ENCODE data around the gene PALLD.

Gene PALLD

DNA sequence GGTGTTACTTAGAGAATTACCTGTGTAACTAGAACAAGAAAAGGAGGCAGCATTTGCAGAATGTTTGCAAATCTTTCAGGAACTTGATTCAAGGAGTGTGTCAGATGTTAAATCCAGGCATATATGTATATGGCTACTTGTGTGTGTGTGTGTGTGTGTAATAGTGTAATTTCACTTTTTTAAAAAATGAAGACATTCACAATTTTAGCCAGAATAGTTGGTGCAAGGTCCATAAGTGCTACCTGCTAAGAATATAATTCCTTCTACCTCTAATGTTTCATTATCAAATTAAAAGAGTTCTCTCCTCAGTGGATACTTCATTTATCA lies 158.0 kb downstream of the PALLD start:
- no peaks in the 10 kb centered on the region for H3K27me3 Mint-ChIP-seq (ENCODE audit: low read depth)
- H3K4me1 Mint-ChIP-seq: peaks cover 88% of the 10 kb centered on the region
- peak overlapping the region; percentile 46 to 88 (median 70) for H3K27ac Mint-ChIP-seq
- no peaks in the 10 kb centered on the region for H3K9me3 Mint-ChIP-seq
- TF ChIP-seq, protein P1, sequence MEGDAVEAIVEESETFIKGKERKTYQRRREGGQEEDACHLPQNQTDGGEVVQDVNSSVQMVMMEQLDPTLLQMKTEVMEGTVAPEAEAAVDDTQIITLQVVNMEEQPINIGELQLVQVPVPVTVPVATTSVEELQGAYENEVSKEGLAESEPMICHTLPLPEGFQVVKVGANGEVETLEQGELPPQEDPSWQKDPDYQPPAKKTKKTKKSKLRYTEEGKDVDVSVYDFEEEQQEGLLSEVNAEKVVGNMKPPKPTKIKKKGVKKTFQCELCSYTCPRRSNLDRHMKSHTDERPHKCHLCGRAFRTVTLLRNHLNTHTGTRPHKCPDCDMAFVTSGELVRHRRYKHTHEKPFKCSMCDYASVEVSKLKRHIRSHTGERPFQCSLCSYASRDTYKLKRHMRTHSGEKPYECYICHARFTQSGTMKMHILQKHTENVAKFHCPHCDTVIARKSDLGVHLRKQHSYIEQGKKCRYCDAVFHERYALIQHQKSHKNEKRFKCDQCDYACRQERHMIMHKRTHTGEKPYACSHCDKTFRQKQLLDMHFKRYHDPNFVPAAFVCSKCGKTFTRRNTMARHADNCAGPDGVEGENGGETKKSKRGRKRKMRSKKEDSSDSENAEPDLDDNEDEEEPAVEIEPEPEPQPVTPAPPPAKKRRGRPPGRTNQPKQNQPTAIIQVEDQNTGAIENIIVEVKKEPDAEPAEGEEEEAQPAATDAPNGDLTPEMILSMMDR (IDR thresholded peaks at IDR 0.05; ENCODE audit: unreplicated experiment in 3 of 3): no peak
- H3K4me3 Mint-ChIP-seq: peak overlapping the region in 1 of 3 experiments; percentile 26
- H3K36me3 Mint-ChIP-seq (ENCODE audit: low read depth): peaks cover 5% of the 10 kb centered on the region

DNA sequence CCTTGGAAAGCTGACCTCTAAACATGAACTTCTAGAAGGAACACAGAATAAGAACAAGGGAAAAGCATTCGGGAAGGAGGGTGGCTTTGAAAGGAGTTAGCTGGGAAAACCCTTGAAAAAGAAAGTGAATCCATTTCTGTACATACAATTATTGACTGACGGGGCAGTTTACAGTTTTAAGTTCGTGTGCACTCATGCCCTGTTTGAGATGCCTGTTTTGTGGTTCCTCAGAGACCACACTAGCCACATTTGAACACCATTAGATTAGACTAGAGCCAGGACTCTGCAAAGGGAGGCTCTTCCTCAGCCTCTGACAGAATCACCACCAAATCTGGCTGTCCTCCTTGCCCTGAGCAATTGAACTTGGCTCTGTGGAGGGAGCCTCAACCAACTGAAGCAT lies 158.3 kb downstream of the PALLD start:
- no peaks in the 10 kb centered on the region for H3K27me3 Mint-ChIP-seq (ENCODE audit: low read depth)
- TF ChIP-seq, protein P1 (IDR thresholded peaks at IDR 0.05; ENCODE audit: unreplicated experiment in 3 of 3): no peak
- H3K9me3 Mint-ChIP-seq: no peaks in the 10 kb centered on the region
- peak overlapping the region in 1 of 3 experiments; percentile 26 for H3K4me3 Mint-ChIP-seq
- peak overlapping the region; percentile 46 to 88 (median 70) for H3K27ac Mint-ChIP-seq
- peaks cover 91% of the 10 kb centered on the region for H3K4me1 Mint-ChIP-seq
- H3K36me3 Mint-ChIP-seq (ENCODE audit: low read depth): peaks cover 5% of the 10 kb centered on the region

DNA sequence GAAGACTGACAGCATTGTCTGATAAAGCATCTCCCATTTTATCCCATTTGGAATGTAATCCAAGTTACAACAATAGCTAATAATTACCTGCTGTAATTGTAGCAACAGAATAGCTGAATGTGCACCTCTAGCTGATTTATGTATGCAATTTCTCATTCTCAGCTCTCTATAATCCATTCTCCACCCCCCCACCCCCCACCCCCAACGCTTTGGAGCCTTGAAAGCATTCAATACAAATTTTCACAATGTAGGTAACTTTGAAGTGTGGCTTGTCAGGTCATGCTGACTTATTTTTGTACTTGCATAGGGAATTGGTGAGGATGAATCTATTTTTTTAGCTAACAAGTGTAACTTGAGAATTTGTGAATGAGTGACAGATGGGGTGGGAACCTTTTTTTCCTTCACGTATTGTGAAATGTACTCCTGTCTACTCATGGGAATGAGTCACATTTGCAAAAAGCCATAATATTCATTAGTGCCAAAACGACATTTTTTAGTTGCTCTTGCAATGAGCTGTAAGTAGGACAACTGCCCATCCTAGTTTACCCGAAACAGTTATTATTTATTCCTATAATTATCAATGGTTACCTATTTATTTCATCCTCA lies 159.3 kb downstream of the PALLD start:
- H3K36me3 Mint-ChIP-seq (ENCODE audit: low read depth): no peaks in the 10 kb centered on the region
- no peaks in the 10 kb centered on the region for H3K27me3 Mint-ChIP-seq (ENCODE audit: low read depth)
- H3K9me3 Mint-ChIP-seq: no peaks in the 10 kb centered on the region
- H3K27ac Mint-ChIP-seq: peak overlapping the region; percentile 58 to 88 (median 70)
- no peak overlapping the region for H3K4me3 Mint-ChIP-seq
- H3K4me1 Mint-ChIP-seq: peaks cover 90% of the 10 kb centered on the region
- TF ChIP-seq, protein P1 (IDR thresholded peaks at IDR 0.05; ENCODE audit: unreplicated experiment in 3 of 3): no peak

DNA sequence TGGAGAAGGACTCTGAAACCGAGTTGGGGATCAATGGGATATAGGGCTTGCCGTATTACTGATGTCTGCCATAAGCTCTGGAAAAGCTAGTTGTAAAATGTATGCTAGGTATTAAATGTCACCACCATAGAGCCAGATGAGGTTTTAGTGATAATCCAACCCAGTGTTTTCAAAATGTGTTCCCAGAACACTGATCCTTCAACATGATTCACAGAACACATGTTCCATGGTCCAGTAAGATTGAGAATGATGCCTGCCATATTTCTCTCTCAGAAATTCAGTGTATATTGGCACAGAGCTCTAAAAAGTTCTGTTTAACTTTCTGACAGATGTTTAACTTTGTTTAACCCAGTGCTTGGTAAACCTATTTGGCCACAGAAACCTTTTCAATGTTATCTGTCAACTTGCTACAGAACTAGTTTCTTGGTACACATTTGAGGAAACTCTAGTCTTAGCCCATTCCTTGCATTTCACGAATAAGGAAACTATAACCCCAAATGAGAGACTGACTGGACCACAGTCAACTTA lies 160.2 kb downstream of the PALLD start:
- H3K9me3 Mint-ChIP-seq: no peaks in the 10 kb centered on the region
- no peaks in the 10 kb centered on the region for H3K27me3 Mint-ChIP-seq (ENCODE audit: low read depth)
- TF ChIP-seq, protein P1 (IDR thresholded peaks at IDR 0.05; ENCODE audit: unreplicated experiment in 3 of 3): no peak
- no peaks in the 10 kb centered on the region for H3K36me3 Mint-ChIP-seq (ENCODE audit: low read depth)
- H3K4me1 Mint-ChIP-seq: peaks cover 89% of the 10 kb centered on the region
- peak overlapping the region; percentile 69 to 90 (median 88) for H3K27ac Mint-ChIP-seq
- H3K4me3 Mint-ChIP-seq: no peak overlapping the region

DNA sequence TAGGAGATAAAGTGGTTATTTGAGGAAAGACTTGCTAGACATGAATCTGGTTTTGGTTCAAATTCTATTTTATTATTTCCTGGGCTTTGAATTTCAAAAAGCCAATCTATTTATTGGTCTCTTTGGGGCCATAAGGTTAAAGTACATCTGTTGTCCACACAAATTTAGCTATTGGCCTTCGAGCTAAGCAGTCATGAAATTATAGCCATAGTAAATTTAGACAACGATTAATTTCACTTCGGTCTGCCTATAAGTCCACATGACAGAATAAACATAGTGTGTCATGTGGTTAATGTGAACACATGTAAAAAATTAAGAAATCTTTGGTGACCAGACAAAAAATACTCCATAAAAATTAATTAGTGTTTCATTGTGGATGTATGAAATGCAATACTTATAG lies 161.9 kb downstream of the PALLD start:
- TF ChIP-seq, protein P1 (IDR thresholded peaks at IDR 0.05; ENCODE audit: unreplicated experiment in 3 of 3): no peak
- Mint-ChIP-seq H3K36me3 (ENCODE audit: low read depth) (no peaks in the 10 kb centered on the region), H3K27me3 (ENCODE audit: low read depth) (no peaks in the 10 kb centered on the region), H3K27ac (peak overlapping the region; percentile 88 to 90 (median 90)), H3K9me3 (no peaks in the 10 kb centered on the region), H3K4me3 (peak overlapping the region in 1 of 3 experiments; percentile 70), H3K4me1 (peaks cover 93% of the 10 kb centered on the region)

All from nephron (organoid).